GM12801 (cell line): Measurements from ENCODE around the gene CDH13.

ENCODE experiments used
- CTCF ChIP-seq: IDR thresholded peaks from one replicate; pipeline ENCODE4 v1.5.1; 2011; ENCODE audit warnings: control low read depth; ENCODE audit not compliant: insufficient read length; ENCODE audit errors: extremely low read depth

The CDH13 gene

GRCh38 chr16:82954224-82954929, 327.6 kb downstream of the CDH13 start:
- no peak for TF ChIP-seq CTCF

- TF ChIP-seq CTCF: no peak
These were observed 329.1 kb downstream of the CDH13 start for GRCh38 chr16:82955741-82956348.

GRCh38 chr16:82957212-82957611, 330.4 kb downstream of the CDH13 start:
- TF ChIP-seq CTCF: no peak

- no peak for TF ChIP-seq CTCF
These were observed 334.1 kb downstream of the CDH13 start for GRCh38 chr16:82960918-82961317.

- no peak for TF ChIP-seq CTCF
These were observed 336.9 kb downstream of the CDH13 start for GRCh38 chr16:82963653-82964052.

GRCh38 chr16:82965808-82966207, 339.0 kb downstream of the CDH13 start:
- TF ChIP-seq CTCF: no peak

GRCh38 chr16:82967424-82967823, 340.7 kb downstream of the CDH13 start:
- TF ChIP-seq CTCF: no peak
